HepG2 (cell line): ENCODE data around the gene PAK6. TPM values are rescaled to one million over a fixed set of nuclear protein-coding genes. Genes with fewer than 3 reads are reported as not detected.

Experiments used
- ATAC-seq: fragments of 200-7000 bp; cut with Tn5 transposase; 3 replicates; pipeline ENCODE4 v1.9.1; 2020; ENCODE audit warnings: mild to moderate bottlenecking, moderate library complexity
- BruUV-seq: library from RNA; stranded (reverse); fragments of 400-500 nt; replicated peaks from 2 replicates; lab custom pipeline; 2021; lab: Mats Ljungman, UMichigan
- CTCF ChIA-PET: fragments of 300-600 bp; formaldehyde crosslinking; extraction: SDS; loops from one replicate; lab custom pipeline; 2021; ENCODE audit warnings: low total read pairs, inconsistent platforms, low intra/inter-chr PET ratio; lab: Yijun Ruan, JAX
- POLR2A ChIA-PET: fragments of 350-600 bp; sonication (Branson Sonifier 250); formaldehyde crosslinking; loops from one replicate; lab custom pipeline; 2020; ENCODE audit warnings: antibody characterized with exemption, inconsistent platforms; lab: Yijun Ruan, JAX
- DNase-seq: peaks from one replicate; pipeline ENCODE4 v3.0.0-alpha.2; 2015; ENCODE audit warnings: low spot score
- FAIRE-seq: peaks from 3 replicates; lab custom pipeline; 2011; peaks lifted over from hg19 to GRCh38; lab: Jason Lieb, UNC
- H2AFZ ChIP-seq: one replicate; pipeline ENCODE4 v1.6.1; 2011; ENCODE audit warnings: low read length, inconsistent platforms
- H3K27ac ChIP-seq: fragments of 300-600 bp; 3 replicates; pipeline ENCODE4 v1.8.0; 2011; ENCODE audit warnings: mixed run types, mild to moderate bottlenecking, mixed read lengths, low read length, inconsistent platforms; ENCODE audit not compliant: insufficient read depth; ENCODE audit errors: extremely low read length
- H3K27me3 ChIP-seq, 2 experiments: fragments of 200-600 bp in 1 of 2; 2 replicates in 1 of 2; 3 replicates in 1 of 2; pipeline versions ENCODE4 v1.6.0 to v1.8.0; 2011; ENCODE audit warnings: low read length in 2 of 2, mild to moderate bottlenecking in 2 of 2, moderate library complexity in 2 of 2, inconsistent platforms in 1 of 2; ENCODE audit not compliant: insufficient read depth in 2 of 2, control insufficient read depth in 1 of 2
- H3K36me3 ChIP-seq, 2 experiments: fragments of 200-600 bp in 1 of 2; replicated peaks in 1 of 2; 2 replicates in 1 of 2; 3 replicates in 1 of 2; pipeline versions ENCODE4 v1.5.1 to v1.8.0; 2011; ENCODE audit warnings: low read length in 2 of 2, inconsistent platforms in 1 of 2; ENCODE audit not compliant: insufficient read depth in 2 of 2, control insufficient read depth in 1 of 2
- H3K4me1 ChIP-seq: 2 replicates; pipeline ENCODE4 v1.5.1; 2012; ENCODE audit warnings: low read length, inconsistent platforms; ENCODE audit not compliant: insufficient read depth
- H3K4me2 ChIP-seq: 2 replicates; pipeline ENCODE4 v1.6.0; 2011; ENCODE audit warnings: low read depth, low read length, inconsistent platforms
- H3K4me3 ChIP-seq, 3 experiments: fragments of 200-600 bp in 1 of 3; sonication (generic), shearing (Covaris generic) in 1 of 3; replicated peaks in 1 of 3; 2 replicates each; pipeline ENCODE4 v1.5.1; 2011 to 2016; ENCODE audit warnings: low read length in 3 of 3, inconsistent platforms in 2 of 3, low read depth in 2 of 3, mild to moderate bottlenecking in 2 of 3, control low read depth in 1 of 3, mixed read lengths in 1 of 3; ENCODE audit not compliant: insufficient read depth in 1 of 3
- H3K79me2 ChIP-seq: one replicate; pipeline ENCODE4 v1.6.1; 2011; ENCODE audit warnings: low read length, inconsistent platforms; ENCODE audit not compliant: insufficient read depth
- H3K9ac ChIP-seq: 2 replicates; pipeline ENCODE4 v1.6.0; 2011; ENCODE audit warnings: mild to moderate bottlenecking, low read depth, low read length, inconsistent platforms; ENCODE audit not compliant: insufficient read depth
- H3K9me3 ChIP-seq: 2 replicates; pipeline ENCODE4 v1.5.1; 2012; ENCODE audit warnings: mild to moderate bottlenecking, low read length
- H4K20me1 ChIP-seq: 2 replicates; pipeline ENCODE4 v1.6.0; 2011; ENCODE audit warnings: inconsistent platforms, mild to moderate bottlenecking, low read length, moderate library complexity; ENCODE audit not compliant: insufficient read depth
- AGO2 ChIP-seq: fragments of 200-400 bp; formaldehyde crosslinking; optimal IDR thresholded peaks from 2 replicates; pipeline ENCODE3; 2017; ENCODE audit warnings: mild to moderate bottlenecking, low read depth, low read length, moderate library complexity
- E2F1 ChIP-seq: sonication (generic); formaldehyde crosslinking; IDR thresholded peaks from 2 replicates; pipeline ENCODE4 v1.5.0; 2020; ENCODE audit warnings: missing genetic modification reagents
- EEA1 ChIP-seq: sonication (generic); formaldehyde crosslinking; IDR thresholded peaks from 2 replicates; pipeline ENCODE4 v1.5.1; 2020; ENCODE audit warnings: mild to moderate bottlenecking, missing genetic modification reagents, borderline replicate concordance
- ETV5 ChIP-seq: IDR thresholded peaks from 2 replicates; pipeline ENCODE4 v1.6.1; 2018; ENCODE audit warnings: missing biosample characterization, missing genetic modification reagents, inconsistent platforms, borderline replicate concordance
- KAT2B ChIP-seq: fragments of 150-350 bp; IDR thresholded peaks from 2 replicates; pipeline ENCODE4 v1.6.1; 2014; ENCODE audit warnings: low read depth, low read length, borderline replicate concordance
- KLF11 ChIP-seq: IDR thresholded peaks from 2 replicates; pipeline ENCODE4 v1.6.1; 2016; ENCODE audit warnings: missing compliant biosample characterization
- KMT2B ChIP-seq: IDR thresholded peaks from 2 replicates; pipeline ENCODE4 v1.6.1; 2016; ENCODE audit warnings: missing genetic modification reagents, missing compliant biosample characterization
- POGZ ChIP-seq: sonication (generic); formaldehyde crosslinking; IDR thresholded peaks from 2 replicates; pipeline ENCODE4 v1.4.0; 2020; ENCODE audit warnings: mild to moderate bottlenecking, missing genetic modification reagents
- TFDP1 ChIP-seq: IDR thresholded peaks from 2 replicates; pipeline ENCODE4 v1.6.1; 2016; ENCODE audit warnings: missing compliant biosample characterization, missing genetic modification reagents, borderline replicate concordance
- ZHX1 ChIP-seq: sonication (generic); formaldehyde crosslinking; IDR thresholded peaks from 2 replicates; pipeline ENCODE4 v1.8.1; 2022; ENCODE audit warnings: low read depth, mild to moderate bottlenecking, missing genetic modification reagents
- ZNF12 ChIP-seq: sonication (generic); formaldehyde crosslinking; IDR thresholded peaks from 2 replicates; pipeline ENCODE4 v1.5.0; 2020; ENCODE audit warnings: missing genetic modification reagents
- ZNF143 ChIP-seq: sonication (generic); formaldehyde crosslinking; IDR thresholded peaks from 2 replicates; pipeline ENCODE4 v1.4.0; 2020; ENCODE audit warnings: missing genetic modification reagents
- ZNF543 ChIP-seq: sonication (generic); formaldehyde crosslinking; IDR thresholded peaks from 2 replicates; pipeline ENCODE4 v1.4.0; 2020; ENCODE audit warnings: mild to moderate bottlenecking, missing genetic modification reagents
- WGBS: methylation state at CpG from one replicate; pipeline ENCODE4 v1.1.6; 2017; ENCODE audit warnings: low lambda C conversion rate; 5-methylcytosine and 5-hydroxymethylcytosine counted together
- in situ Hi-C: cut with HindIII; loops from 2 replicates; pipeline ENCODE4 v1.10.0; 2017; ENCODE audit warnings: low pct_unique_long_range_greater_than_20kb; ENCODE audit not compliant: extremely low pct_ligation_motif_present
- intact Hi-C: fragments of 100-400 bp; cut with micrococcal nuclease; formaldehyde crosslinking; loops from one replicate; pipeline ENCODE4 v1.10.0; 2022; ENCODE audit not compliant: unreplicated experiment
- polyA plus RNA-seq, 8 experiments: library from polyadenylated mRNA; depleted of rRNA in 3 of 8; stranded (reverse) in 7 of 8; unstranded in 1 of 8; fragments of >200 nt; fragmentation: Illumina TruSeq in 4 of 8; extraction: Trizol in 4 of 8; gene quantifications; 2 replicates each; pipeline versions ENCODE4 v1.2.1 to v1.2.3, GENCODE V29; 2011 to 2016; ENCODE audit warnings: low read depth in 4 of 8, missing spikeins in 1 of 8, mixed read lengths in 1 of 8; ENCODE audit not compliant: insufficient read depth in 1 of 8
- total RNA-seq, 5 experiments: library from RNA; depleted of rRNA; stranded (reverse); fragments of >200 nt; fragmentation: Illumina TruSeq; extraction: Trizol; gene quantifications; 2 replicates each; pipeline ENCODE4 v1.2.3, GENCODE V29; 2016; ENCODE audit warnings: low read depth in 1 of 5

PAK6 gene
- total and polyA plus RNA-seq, 2 of the 13 experiments (the other 11 are each of a cell fraction or from before 2014, with no cell fraction given): 0.07 TPM; not detected in 1

GRCh38 chr15:40250771-40251483 lies 12.1 kb downstream of the PAK6 start:
- BruUV-seq: no TSS peak
- CTCF ChIA-PET: interaction anchor here (2.0 kb wide), 1 partner anchor 24 kb away, joined by 5 read pairs; no protein-coding TSS in a partner anchor
- intact Hi-C loops: no loop called here

More at GRCh38 chr15:40250771-40251483, 12.1 kb downstream of the PAK6 start:
- Histone ChIP-seq H2AFZ (no peak overlapping the region), H3K9ac (no peak overlapping the region), H3K9me3 (no peaks in the 10 kb centered on the region), H3K79me2 (no peaks in the 10 kb centered on the region), H3K36me3 (no peaks in the 10 kb centered on the region), H3K27me3 (peaks cover 1 to 68% of the 10 kb centered on the region in 2 experiments; a peak in 4 of 5 replicates), H3K27ac (no peak overlapping the region), H3K4me3 (no peak overlapping the region), H3K4me2 (no peak overlapping the region), H4K20me1 (no peaks in the 10 kb centered on the region), H3K4me1 (peaks cover 21% of the 10 kb centered on the region)
- 55% methylated on average over 12 of the region's 13 CpGs for WGBS
- FAIRE-seq (no peak), DNase-seq (no peak), ATAC-seq (no peak)
- POLR2A ChIA-PET: no interaction called here
- in situ Hi-C loops: no loop called here
- no peak for TF ChIP-seq EEA1
- no peak for TF ChIP-seq E2F1 (CRISPR knock-in tag)
- TF ChIP-seq ZNF543 (CRISPR knock-in tag): no peak
- TF ChIP-seq ETV5: no peak
- no peak for TF ChIP-seq AGO2
- no peak for TF ChIP-seq POGZ (CRISPR knock-in tag)
- TF ChIP-seq KAT2B: no peak
- TF ChIP-seq TFDP1 (CRISPR knock-in tag): no peak
- no peak for TF ChIP-seq KMT2B (CRISPR knock-in tag)
- no peak for TF ChIP-seq ZNF143 (CRISPR knock-in tag)
- no peak for TF ChIP-seq KLF11 (CRISPR knock-in tag)
- TF ChIP-seq ZNF12 (CRISPR knock-in tag): no peak
- no peak for TF ChIP-seq ZHX1 (CRISPR knock-in tag)
- TF ChIP-seq, all 625 proteins: peak for 0
